Measurements from ENCODE around the gene PIP5KL1.

PIP5KL1 gene

GRCh38 chr9:127912882-127913281 is 17.7 kb downstream of the PIP5KL1 start:
- DNase-seq, result no peak

DNA sequence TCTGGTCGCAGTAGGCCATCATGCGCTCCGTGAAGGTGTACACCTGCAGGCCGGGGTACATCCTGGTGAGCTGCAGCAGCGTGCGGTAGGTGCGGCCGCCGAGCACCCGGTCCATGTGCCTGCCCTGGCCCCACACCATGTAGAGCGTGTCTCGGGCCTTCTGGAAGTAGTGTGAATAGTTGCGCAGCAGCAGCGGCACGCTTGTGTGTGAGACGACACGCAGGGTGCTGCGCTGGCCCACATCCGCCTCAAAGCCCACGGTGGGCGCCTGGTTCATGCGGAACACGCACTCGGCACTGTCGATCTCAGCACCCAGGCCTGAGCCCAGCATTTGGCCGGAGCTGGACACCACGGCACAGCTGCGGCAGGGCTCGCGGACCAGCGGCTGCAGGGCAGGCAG is 18.3 kb downstream of the PIP5KL1 start:
- DNase-seq, result no peak

- DNase-seq, result no peak
These were observed 19.9 kb downstream of the PIP5KL1 start for GRCh38 chr9:127910613-127911205.

DNA sequence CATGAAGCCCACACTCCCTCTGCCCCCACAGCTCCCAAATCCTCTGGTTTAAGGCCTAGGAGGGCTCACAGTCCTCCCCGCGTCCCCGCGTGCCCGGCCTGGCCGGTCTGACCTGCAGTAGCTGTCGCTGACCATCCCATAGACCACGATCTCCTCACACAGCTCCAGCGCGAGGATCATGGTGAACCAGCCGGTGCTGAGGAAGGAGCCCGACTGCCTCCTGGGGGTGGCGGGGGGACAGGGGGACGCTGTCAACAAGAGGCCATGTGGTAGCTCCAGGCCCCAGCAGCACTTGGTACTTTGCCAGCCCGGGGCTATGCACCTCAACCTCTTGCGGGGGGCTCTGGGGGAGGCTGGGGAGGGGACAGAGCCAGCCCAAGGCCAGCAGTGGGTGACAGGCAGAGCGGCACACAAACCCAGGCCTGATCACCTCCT is 20.7 kb downstream of the PIP5KL1 start:
- no peak for DNase-seq

GRCh38 chr9:127908660-127908926 is 22.0 kb downstream of the PIP5KL1 start:
- DNase-seq, result no peak

DNA sequence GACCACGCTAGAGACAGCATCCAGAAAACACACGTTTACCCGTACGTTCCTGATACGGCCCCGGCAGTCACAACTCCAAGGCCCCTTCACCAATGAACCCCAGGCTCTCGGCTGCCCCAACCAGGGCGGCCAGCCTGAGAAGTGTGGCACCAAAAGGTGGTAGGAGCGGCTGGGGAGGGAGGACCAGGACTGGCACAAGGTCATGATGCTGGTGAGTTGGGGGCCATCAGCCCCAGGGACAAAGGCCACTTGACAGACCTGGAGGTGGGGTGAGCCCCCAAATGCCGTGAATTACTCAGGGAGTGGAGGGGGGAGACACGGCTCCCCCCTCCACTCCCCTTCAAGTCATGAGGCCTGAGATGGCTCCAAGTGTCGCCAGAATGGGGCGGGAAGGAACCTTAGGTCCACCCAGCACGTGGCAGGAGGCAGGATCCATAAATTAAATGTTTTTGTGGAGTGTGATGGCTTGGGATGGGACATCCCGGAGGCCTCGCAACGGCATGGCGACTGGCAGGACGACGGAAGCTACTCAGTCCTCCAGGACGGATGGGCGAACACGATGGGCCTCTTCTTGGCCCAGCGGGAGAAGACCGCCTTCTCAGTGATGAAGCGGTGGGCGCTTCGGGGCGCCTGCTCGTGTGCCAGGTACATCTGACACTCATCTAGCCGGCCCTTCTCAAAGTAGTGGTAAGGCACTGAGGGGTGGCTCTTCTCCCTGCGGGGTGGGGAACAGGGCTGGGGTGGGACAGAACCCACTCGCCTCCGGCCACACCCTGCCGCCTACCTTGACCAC is 22.5 kb downstream of the PIP5KL1 start:
- no peak for DNase-seq

DNA sequence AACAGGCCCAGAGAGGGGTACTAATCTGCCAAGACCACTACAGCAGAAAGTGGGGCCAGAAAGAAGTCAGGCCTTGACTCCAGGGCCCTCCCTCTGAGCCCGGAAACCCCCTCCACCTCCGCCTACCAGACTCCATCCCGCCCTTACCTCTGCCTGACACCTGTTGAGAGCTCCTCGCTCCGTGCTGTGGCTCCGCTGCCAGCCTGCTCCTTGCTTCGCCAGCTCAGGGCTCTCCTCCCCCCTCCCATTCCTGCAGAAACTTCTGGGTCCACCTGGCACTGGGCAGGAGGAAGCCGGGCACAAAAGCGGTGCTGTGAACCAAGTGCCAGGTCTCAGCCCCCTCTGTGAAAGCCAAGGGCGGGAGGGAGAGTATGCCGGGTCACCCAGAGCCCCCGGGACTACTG is 24.8 kb downstream of the PIP5KL1 start:
- DNase-seq, result peak; percentile 64

- DNase-seq, result peak; percentile 46
These were observed 25.4 kb downstream of the PIP5KL1 start for GRCh38 chr9:127905004-127905728.

- DNase-seq, result no peak
These were observed 26.0 kb downstream of the PIP5KL1 start for GRCh38 chr9:127904561-127905003.

DNA sequence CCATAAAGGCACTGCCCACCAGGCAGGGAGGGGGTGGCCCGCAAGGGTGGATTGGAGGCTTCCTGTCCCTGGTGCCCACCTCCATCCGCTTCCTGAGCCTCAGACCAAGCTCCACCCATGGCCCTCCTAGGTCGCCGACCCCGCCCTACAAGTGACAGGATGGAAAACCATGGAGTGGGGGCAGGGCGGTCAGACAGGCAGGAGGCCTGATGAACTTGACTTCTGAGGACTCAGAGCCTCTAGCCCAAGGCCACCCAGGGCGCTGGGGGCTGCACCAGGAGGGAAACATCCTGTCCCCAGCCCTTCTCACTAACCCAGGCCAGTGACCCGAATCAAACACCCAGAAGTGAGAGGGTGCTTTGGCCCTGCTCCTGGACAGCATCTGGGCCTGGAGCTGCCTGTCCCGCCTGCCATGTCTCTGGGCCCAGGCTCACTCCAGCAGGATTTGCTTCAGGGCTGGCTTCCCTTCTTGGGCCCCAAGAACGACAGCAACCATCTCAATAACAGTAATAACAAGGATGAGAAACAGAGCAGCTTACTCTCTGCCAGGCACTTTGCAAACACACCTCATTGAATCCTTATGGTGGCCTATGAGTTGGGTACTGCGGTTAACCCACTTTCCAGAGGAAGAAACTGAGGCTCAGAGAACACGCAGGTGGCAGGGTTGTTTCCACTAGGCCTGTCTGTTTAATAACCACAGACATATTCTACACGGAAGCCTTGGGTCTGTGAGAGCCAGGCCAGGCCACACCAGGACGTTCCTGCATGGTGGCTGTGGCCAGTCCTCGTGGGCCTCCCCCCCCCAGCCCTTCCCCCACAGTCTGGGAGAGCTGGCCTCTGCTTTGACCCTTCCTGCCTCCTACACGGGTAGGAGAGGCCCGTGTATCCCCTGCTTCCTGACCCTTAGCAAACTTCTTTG is 26.8 kb downstream of the PIP5KL1 start:
- peak; percentile 68 for DNase-seq

DNA sequence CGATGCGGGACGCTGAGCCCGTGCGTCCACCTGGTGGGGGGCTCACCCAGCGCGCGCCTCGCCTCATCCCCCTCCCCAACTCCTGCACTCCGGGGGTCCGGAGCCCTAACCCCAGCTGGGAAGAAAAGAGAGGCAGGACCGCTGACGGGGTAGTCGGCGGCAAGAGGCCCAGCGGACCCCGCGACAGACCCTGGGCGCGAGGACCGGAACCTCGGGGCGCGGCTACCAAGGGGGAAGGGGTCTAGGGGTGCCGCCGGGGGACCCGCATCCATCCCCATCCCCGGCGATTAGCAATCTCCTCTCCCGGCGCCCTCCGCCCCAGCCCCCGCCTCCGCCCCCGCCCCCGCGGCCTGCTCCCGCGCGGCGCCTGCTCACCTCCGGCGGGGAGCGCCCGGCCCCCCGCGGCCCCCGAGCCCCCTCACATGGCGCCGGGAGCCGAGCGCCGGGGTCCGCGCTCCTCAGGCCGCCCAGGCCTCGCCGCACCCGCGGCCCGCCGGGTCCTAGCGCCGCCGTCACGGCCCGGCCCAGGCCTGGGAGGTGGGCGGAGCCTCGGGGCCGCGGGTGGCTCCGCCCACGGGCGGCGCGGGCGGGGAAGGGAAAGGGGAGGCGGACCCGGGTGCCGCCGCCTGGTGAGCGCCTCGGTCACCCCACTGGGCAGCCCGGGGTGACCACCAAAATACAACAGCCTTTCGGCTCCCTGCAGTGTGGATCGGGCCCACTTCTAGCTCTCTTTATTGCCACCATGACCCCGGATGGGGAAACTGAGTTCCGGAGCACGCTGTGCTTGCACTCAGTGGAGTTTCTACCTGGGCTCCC is 31.2 kb downstream of the PIP5KL1 start, which contains the start of gene ST6GALNAC6:
Gene ST6GALNAC6 (minus strand): TSS at position 476 of the 816 bp plus-strand sequence. CDS start 1,622 bp downstream, outside the sequence.
- DNase-seq, result peak; percentile 80

GRCh38 chr9:127898433-127899127 is 32.0 kb downstream of the PIP5KL1 start:
- peak; percentile 22 for DNase-seq

DNA sequence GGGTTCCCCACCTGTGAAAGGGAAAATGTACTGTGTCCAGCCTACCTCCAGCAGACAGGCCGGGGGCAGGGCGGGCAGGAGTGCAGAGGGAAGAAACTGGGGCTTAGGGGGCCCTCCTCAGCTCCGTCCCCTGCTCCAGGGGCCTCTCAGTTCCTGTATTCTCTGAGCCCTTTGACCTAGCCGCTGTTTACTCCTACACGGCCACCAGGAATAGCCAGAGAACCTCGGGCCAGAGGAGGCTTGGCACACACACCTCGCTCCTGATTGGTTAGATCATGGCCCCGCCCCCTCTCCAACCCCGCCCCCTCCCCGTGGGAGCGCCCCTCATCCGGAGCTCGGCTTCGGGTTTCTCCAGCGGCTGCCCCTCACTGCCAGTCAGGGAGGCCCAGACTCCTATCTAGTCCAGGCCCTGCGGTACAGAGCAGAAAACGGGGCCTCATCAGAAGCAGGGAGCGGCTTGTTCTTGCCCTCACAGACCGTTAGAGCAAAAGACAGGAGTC is 33.3 kb downstream of the PIP5KL1 start:
- peak; percentile 42 for DNase-seq

DNA sequence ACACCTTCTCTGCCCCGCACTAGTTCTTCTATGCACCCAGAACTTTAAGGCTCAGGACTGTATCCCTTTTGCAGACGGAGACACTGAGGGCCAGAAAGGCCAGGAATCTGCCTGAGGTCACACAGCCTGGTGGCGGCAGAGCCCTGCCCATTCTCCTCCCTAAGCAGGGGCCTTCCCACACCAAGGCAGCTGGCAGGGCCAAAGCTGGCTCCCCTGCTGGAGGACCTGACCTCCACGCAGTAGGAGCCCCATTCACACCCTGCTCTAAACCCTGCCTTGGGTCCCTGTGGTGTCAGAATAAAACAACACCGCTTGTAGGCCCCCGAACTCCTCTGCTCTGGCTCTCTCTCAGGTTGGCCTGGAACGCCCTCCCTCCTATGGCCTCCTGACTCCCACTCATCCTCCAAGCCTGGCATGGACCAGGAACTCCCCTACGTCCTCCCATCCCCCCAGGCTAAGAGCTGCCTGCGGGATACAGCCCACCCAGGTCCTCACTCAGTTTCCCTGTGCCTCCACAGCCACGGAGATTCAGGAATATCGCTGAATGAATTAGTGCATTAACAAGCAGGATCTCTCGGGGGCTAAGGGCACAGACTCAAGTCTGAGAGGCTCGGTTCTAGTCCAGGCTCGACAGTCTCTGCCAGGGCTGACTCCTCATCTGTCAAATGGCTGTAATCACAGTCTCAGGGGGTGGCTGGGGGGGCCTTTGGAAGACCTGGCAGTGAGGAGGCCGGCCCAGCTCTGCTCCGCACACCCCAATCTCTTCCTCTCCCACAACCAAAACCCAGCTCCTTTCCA is 34.0 kb downstream of the PIP5KL1 start:
- DNase-seq, result no peak

- no peak for DNase-seq
These were observed 34.8 kb downstream of the PIP5KL1 start for GRCh38 chr9:127895811-127896210.

- DNase-seq, result no peak
These were observed 37.2 kb downstream of the PIP5KL1 start for GRCh38 chr9:127893392-127893791.

DNA sequence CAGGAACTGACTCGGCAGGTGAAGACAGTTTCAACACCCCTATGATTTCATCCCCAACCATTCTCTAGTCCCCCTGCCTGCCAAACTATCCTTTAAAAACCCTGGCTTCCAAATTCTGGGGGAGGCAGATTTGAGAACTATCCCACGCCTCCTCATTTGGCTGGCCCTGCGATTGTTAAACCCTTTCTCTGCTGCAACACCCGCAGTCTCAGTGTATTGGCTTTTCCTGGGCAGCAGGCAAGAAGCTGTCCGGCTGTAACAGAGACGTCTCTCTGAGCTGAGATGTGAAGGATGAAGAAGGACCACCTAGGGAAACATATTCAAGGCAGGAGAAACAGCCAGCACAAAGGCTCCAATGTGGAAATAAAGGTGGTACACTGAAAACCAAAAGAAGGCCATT is 37.7 kb downstream of the PIP5KL1 start:
- no peak for DNase-seq

DNA sequence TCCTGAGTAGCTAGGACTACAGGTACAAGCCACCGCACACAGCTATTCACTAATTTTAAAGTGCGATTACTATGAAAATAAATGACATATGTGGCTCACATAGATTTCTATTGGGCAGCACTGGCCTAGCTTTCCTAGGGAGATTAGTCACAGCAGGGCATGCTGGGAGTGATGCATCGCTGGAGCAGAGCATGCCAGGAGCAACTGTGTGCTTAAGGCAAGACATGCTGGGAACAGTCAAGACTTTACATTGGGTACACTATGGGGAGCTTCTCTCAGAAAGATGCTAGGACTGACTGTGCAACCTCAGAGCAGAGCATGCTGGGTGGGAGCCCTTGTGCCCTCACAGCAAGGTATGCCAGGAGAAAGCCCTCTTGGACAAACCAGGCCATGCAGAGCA is 40.5 kb downstream of the PIP5KL1 start:
- no peak for DNase-seq

DNA sequence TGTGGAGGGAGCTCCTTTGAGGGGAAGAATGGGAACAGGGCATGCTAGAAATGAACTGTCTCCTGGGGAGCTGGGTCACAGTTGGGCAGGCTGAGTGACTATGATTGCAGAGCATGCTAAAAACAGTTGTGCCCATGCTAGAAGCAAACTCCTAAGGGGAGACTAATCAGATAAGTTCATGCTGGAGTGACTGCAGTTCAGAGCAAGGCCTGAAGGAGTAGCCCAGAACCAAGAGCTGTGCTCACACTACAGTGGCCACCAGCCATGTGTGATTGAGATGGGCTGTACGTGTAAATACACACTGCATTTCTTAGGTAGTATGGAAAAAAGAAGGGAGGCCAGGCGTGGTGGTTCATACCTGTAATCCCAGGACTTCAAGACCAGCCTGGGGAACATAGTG is 42.8 kb downstream of the PIP5KL1 start:
- no peak for DNase-seq

- DNase-seq, result no peak
These were observed 44.1 kb downstream of the PIP5KL1 start for GRCh38 chr9:127886401-127886972.

All from stimulated activated CD4-positive, alpha-beta T cell treated with anti-CD3 and anti-CD28 coated beads, Interleukin-4, amount 100 ng/mL, for 1 hour (primary cell).